MM.1S (cell line): ENCODE data around the gene TOLLIP.

Experiments
- DNase-seq: peaks from one replicate; pipeline ENCODE4 v3.0.0-alpha.2; 2015
- H2AFZ ChIP-seq: fragments of 300-600 bp; sonication (generic); 2 replicates; pipeline ENCODE4 v1.6.0; 2016; ENCODE audit warnings: antibody characterized with exemption, low read length
- H3F3A ChIP-seq: fragments of 300-600 bp; sonication (generic); 2 replicates; pipeline ENCODE4 v1.6.1; 2016; ENCODE audit warnings: mild to moderate bottlenecking, antibody characterized with exemption, low read length, moderate library complexity, mixed read lengths; ENCODE audit not compliant: insufficient read depth
- H3K27ac ChIP-seq: fragments of 300-600 bp; sonication (generic); 2 replicates; pipeline ENCODE4 v1.5.1; 2016; ENCODE audit warnings: mild to moderate bottlenecking, low read length
- H3K27me3 ChIP-seq: fragments of 300-600 bp; sonication (generic); replicated peaks from 2 replicates; pipeline ENCODE4 v1.6.0; 2016; ENCODE audit warnings: low read length; ENCODE audit not compliant: insufficient read depth
- H3K36me3 ChIP-seq: fragments of 300-600 bp; sonication (generic); replicated peaks from 2 replicates; pipeline ENCODE4 v1.6.1; 2016; ENCODE audit warnings: mild to moderate bottlenecking, low read length, mixed read lengths; ENCODE audit not compliant: insufficient read depth
- H3K4me1 ChIP-seq: fragments of 300-600 bp; sonication (generic); 2 replicates; pipeline ENCODE4 v1.6.1; 2016; ENCODE audit warnings: low read length, mixed read lengths
- H3K4me2 ChIP-seq: fragments of 300-600 bp; sonication (generic); 2 replicates; pipeline ENCODE4 v1.6.0; 2016; ENCODE audit warnings: low read depth, low read length
- H3K4me3 ChIP-seq: fragments of 300-600 bp; sonication (generic); 2 replicates; pipeline ENCODE4 v1.5.1; 2016; ENCODE audit warnings: low read length, mixed read lengths
- H3K79me2 ChIP-seq: fragments of 300-600 bp; sonication (generic); 2 replicates; pipeline ENCODE4 v1.6.1; 2016; ENCODE audit warnings: mixed run types, low read length, mixed read lengths
- H3K9ac ChIP-seq: fragments of 300-600 bp; sonication (generic); 2 replicates; pipeline ENCODE4 v1.6.1; 2016; ENCODE audit warnings: low read length, mixed read lengths
- H3K9me2 ChIP-seq: fragments of 300-600 bp; sonication (generic); replicated peaks from 2 replicates; pipeline ENCODE4 v1.6.1; 2016; ENCODE audit warnings: mild to moderate bottlenecking, low read length, mixed read lengths; ENCODE audit not compliant: insufficient read depth
- H3K9me3 ChIP-seq: fragments of 300-600 bp; sonication (generic); replicated peaks from 2 replicates; pipeline ENCODE4 v1.6.1; 2016; ENCODE audit warnings: mild to moderate bottlenecking, low read length, mixed read lengths; ENCODE audit not compliant: insufficient read depth
- H4K20me1 ChIP-seq: fragments of 300-600 bp; sonication (generic); 2 replicates; pipeline ENCODE4 v1.6.1; 2016; ENCODE audit warnings: mild to moderate bottlenecking, low read length, moderate library complexity, mixed read lengths; ENCODE audit not compliant: insufficient read depth
- EZH2 ChIP-seq: fragments of 300-600 bp; sonication (generic); optimal IDR thresholded peaks from 2 replicates; pipeline ENCODE3; 2017; ENCODE audit warnings: low read depth, mild to moderate bottlenecking, antibody characterized with exemption, low read length, mixed read lengths
- EZH2phosphoT487 ChIP-seq: fragments of 300-600 bp; sonication (generic); IDR thresholded peaks from 2 replicates; pipeline ENCODE4 v1.6.1; 2018; ENCODE audit warnings: antibody characterized with exemption, low read length
- TF ChIP-seq, protein P1 (sequence below): fragments of 300-600 bp; sonication (generic); IDR thresholded peaks from 2 replicates; pipeline ENCODE4 v1.5.1; 2016; ENCODE audit warnings: antibody characterized with exemption, low read length, mixed read lengths

Gene TOLLIP

DNA sequence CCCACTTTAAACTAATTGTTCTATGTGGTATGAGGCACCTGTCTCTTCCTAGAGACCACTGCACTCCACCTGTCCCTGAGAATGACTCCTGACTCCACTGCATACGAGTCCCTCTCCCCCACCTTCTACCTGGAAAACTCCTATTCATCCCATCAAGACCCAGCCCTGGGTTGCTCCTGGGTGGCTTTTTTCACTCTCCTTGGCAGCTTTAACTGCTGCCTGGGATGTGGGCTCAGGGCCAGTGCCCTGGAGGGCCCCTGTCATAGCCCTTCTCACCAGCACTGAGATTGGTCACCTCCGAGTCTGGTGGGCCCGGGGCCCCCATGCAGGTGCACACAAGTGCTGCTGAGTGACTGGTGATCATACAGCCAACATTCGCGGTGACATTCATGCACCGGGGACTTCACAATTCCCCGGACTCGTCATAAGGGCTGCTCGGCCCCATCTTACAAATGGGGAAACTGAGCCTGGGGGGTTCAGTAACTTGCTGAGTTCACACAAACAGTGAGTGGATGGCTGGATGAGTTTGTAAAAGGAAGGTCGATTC, 25.9 kb upstream of the TOLLIP start:
- Histone ChIP-seq H3K27ac (no peak overlapping the region; the same call in 1 of the 2 replicates), H4K20me1 (no peaks in the 10 kb centered on the region), H3K9me2 (no peaks in the 10 kb centered on the region), H3K27me3 (peaks cover 18% of the 10 kb centered on the region), H3K4me3 (peak overlapping the region; percentile 57), H3K36me3 (no peaks in the 10 kb centered on the region), H3K9me3 (no peaks in the 10 kb centered on the region), H3F3A (peaks cover 22% of the 10 kb centered on the region), H3K4me1 (peaks cover 12% of the 10 kb centered on the region), H3K4me2 (peak overlapping the region; percentile 95), H3K79me2 (no peaks in the 10 kb centered on the region), H3K9ac (0 out of 2 replicates have a peak overlapping the region, but pooled peaks have one; percentile 46), H2AFZ (no peak overlapping the region)
- no peak for DNase-seq
- TF ChIP-seq EZH2 = no peak
- no peak for TF ChIP-seq EZH2phosphoT487
- TF ChIP-seq, protein P1, sequence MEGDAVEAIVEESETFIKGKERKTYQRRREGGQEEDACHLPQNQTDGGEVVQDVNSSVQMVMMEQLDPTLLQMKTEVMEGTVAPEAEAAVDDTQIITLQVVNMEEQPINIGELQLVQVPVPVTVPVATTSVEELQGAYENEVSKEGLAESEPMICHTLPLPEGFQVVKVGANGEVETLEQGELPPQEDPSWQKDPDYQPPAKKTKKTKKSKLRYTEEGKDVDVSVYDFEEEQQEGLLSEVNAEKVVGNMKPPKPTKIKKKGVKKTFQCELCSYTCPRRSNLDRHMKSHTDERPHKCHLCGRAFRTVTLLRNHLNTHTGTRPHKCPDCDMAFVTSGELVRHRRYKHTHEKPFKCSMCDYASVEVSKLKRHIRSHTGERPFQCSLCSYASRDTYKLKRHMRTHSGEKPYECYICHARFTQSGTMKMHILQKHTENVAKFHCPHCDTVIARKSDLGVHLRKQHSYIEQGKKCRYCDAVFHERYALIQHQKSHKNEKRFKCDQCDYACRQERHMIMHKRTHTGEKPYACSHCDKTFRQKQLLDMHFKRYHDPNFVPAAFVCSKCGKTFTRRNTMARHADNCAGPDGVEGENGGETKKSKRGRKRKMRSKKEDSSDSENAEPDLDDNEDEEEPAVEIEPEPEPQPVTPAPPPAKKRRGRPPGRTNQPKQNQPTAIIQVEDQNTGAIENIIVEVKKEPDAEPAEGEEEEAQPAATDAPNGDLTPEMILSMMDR = no peak

DNA sequence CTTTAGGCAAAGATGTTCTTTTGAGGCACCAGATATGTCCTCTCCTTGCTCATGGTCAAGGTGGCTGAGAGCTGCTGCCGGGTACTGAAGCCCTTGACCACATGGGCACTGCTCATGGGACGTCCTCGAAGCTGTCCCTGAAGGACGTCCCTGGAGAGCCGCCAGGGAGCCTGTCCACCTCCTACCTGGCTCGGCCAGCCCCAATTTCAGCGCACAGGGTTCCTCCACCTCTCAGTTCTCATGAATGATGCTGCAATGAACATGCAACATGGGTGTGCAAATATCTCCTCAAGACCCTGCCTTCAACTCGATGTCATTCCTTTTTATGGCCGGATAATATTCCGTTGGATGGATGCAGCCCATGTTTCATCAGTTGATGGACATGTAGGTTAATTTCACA, 24.4 kb upstream of the TOLLIP start:
- Histone ChIP-seq H3K27me3 (peaks cover 24% of the 10 kb centered on the region), H3K9me2 (no peaks in the 10 kb centered on the region), H3K9ac (no peak overlapping the region), H3F3A (peaks cover 22% of the 10 kb centered on the region), H3K27ac (no peak overlapping the region), H2AFZ (no peak overlapping the region), H3K79me2 (no peaks in the 10 kb centered on the region), H4K20me1 (no peaks in the 10 kb centered on the region), H3K4me3 (no peak overlapping the region), H3K4me2 (no peak overlapping the region), H3K36me3 (no peaks in the 10 kb centered on the region), H3K4me1 (peaks cover 12% of the 10 kb centered on the region), H3K9me3 (no peaks in the 10 kb centered on the region)
- DNase-seq = no peak
- TF ChIP-seq, protein P1 = no peak
- TF ChIP-seq EZH2phosphoT487 (no peak), EZH2 (no peak)

DNA sequence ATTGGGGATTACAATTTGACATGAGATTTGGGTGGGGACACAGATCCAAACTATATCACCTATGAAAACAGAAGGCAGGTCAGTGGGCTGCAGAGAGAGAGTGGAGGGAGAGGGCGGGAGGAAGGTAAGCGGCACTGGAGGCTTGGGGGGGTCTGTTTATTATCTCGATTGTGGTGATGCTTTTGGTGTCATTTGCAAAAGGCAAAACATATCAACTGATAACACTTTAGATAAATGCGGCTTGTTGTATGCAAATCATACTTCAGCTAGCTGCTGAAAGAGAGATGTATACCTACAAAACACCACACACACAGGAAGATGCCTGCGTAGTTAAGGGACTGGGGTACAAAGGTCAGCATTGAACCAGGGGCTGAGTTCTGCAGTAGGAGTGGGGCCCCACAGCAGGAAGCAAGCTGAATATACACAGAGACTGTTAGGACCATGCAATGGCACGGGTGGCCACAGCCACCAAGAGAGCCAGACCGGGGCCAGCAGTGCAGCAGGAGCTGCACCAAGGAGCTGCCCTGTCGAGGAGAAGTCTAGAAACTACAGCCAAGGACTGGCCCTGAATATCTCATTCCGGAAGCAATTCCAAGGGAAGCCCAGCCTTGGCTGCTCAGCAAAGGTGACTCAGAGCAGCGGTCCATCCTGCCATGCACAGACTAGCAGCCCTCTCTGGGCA, 23.8 kb upstream of the TOLLIP start:
- H3K36me3 ChIP-seq = no peaks in the 10 kb centered on the region
- no peak for DNase-seq
- TF ChIP-seq EZH2phosphoT487 = no peak

GRCh38 chr11:1330473-1330872, 21.0 kb upstream of the TOLLIP start:
- no peaks in the 10 kb centered on the region for H3K79me2 ChIP-seq
- H3K9ac ChIP-seq = no peak overlapping the region
- no peaks in the 10 kb centered on the region for H4K20me1 ChIP-seq
- no peaks in the 10 kb centered on the region for H3K9me2 ChIP-seq
- no peak overlapping the region for H3K4me3 ChIP-seq
- peaks cover 46% of the 10 kb centered on the region for H3K27me3 ChIP-seq
- no peak for DNase-seq
- no peaks in the 10 kb centered on the region for H3K36me3 ChIP-seq
- no peaks in the 10 kb centered on the region for H3K9me3 ChIP-seq
- H3F3A ChIP-seq = peaks cover 2% of the 10 kb centered on the region; the same call in 1 of the 2 replicates
- no peak overlapping the region for H3K27ac ChIP-seq
- no peak overlapping the region for H2AFZ ChIP-seq
- H3K4me2 ChIP-seq = no peak overlapping the region
- H3K4me1 ChIP-seq = peaks cover 7% of the 10 kb centered on the region
- TF ChIP-seq EZH2phosphoT487 (no peak), EZH2 (no peak)
- TF ChIP-seq, protein P1 = no peak

More for the DNA sequence above, 23.8 kb upstream of the TOLLIP start:
- Histone ChIP-seq H3K27me3 (peaks cover 30% of the 10 kb centered on the region), H3K4me2 (no peak overlapping the region), H4K20me1 (no peaks in the 10 kb centered on the region), H3K4me1 (peaks cover 12% of the 10 kb centered on the region), H3K9me2 (no peaks in the 10 kb centered on the region), H3K79me2 (no peaks in the 10 kb centered on the region), H3K9ac (no peak overlapping the region), H3K4me3 (no peak overlapping the region), H3K9me3 (no peaks in the 10 kb centered on the region), H3K27ac (no peak overlapping the region), H2AFZ (no peak overlapping the region), H3F3A (peaks cover 18% of the 10 kb centered on the region)
